Endothelial cell of umbilical vein (primary cell): ENCODE data around the gene SRPK2. TPM values are rescaled to one million over a fixed set of nuclear protein-coding genes. Genes with fewer than 3 reads are reported as not detected.

Experiments used
- BruUV-seq: library from RNA; stranded (reverse); fragments of 400-500 nt; replicated peaks from 2 replicates; lab custom pipeline; 2021; lab: Mats Ljungman, UMichigan
- CTCF ChIA-PET: fragments of 300-600, 350-600 bp; sonication (Branson Sonifier 250); formaldehyde crosslinking; loops from one replicate; lab custom pipeline; 2021; ENCODE audit warnings: antibody characterized with exemption, inconsistent platforms; lab: Charles Lee
- POLR2A ChIA-PET: fragments of 300-600, 350-600 bp; sonication (Branson Sonifier 250); formaldehyde crosslinking; loops from one replicate; lab custom pipeline; 2021; ENCODE audit warnings: antibody characterized with exemption, inconsistent platforms; lab: Charles Lee
- DNase-seq: peaks from one replicate; pipeline ENCODE4 v3.0.0-alpha.2; 2011; ENCODE audit warnings: low read depth, low spot score
- FAIRE-seq: peaks from 2 replicates; lab custom pipeline; 2011; peaks lifted over from hg19 to GRCh38; lab: Jason Lieb, UNC
- H2AFZ ChIP-seq: 2 replicates; pipeline ENCODE4 v1.6.0; 2012; ENCODE audit warnings: low read depth, low read length, control low read depth, inconsistent platforms
- H3K27ac ChIP-seq: 2 replicates; pipeline ENCODE4 v1.5.1; 2011; ENCODE audit warnings: low read depth, mild to moderate bottlenecking, control low read depth, low read length, moderate library complexity; ENCODE audit not compliant: insufficient read depth
- H3K27me3 ChIP-seq, 2 experiments: 2 replicates each; pipeline versions ENCODE4 v1.6.0 to v1.6.1; 2011; ENCODE audit warnings: low read length in 2 of 2, mixed read lengths in 1 of 2; ENCODE audit not compliant: control insufficient read depth in 2 of 2, insufficient read depth in 2 of 2
- H3K36me3 ChIP-seq, 2 experiments: 2 replicates in 1 of 2; 3 replicates in 1 of 2; pipeline ENCODE4 v1.5.1; 2011; ENCODE audit warnings: low read length in 2 of 2, mild to moderate bottlenecking in 1 of 2, moderate library complexity in 1 of 2; ENCODE audit not compliant: control insufficient read depth in 2 of 2, insufficient read depth in 2 of 2; ENCODE audit errors: extremely low read depth in 1 of 2
- H3K4me1 ChIP-seq: 3 replicates; pipeline ENCODE4 v1.5.1; 2011; ENCODE audit warnings: mild to moderate bottlenecking, low read length; ENCODE audit not compliant: control insufficient read depth, insufficient read depth; ENCODE audit errors: extremely low read depth
- H3K4me2 ChIP-seq: 2 replicates; pipeline ENCODE4 v1.6.1; 2011; ENCODE audit warnings: low read length, control low read depth, mixed read lengths; ENCODE audit not compliant: insufficient read depth
- H3K4me3 ChIP-seq, 3 experiments: fragments of 200-600 bp in 1 of 3; sonication (generic), shearing (Covaris generic) in 1 of 3; replicated peaks in 1 of 3; 2 replicates each; pipeline ENCODE4 v1.5.1; 2011 to 2016; ENCODE audit warnings: control low read depth in 3 of 3, low read length in 3 of 3, mild to moderate bottlenecking in 2 of 3, inconsistent platforms in 1 of 3, low read depth in 1 of 3, moderate library complexity in 1 of 3; ENCODE audit not compliant: insufficient read depth in 1 of 3
- H3K79me2 ChIP-seq: 2 replicates; pipeline ENCODE4 v1.6.0; 2012; ENCODE audit warnings: low read length, inconsistent platforms; ENCODE audit not compliant: control insufficient read depth, insufficient read depth
- H3K9ac ChIP-seq: replicated peaks from 2 replicates; pipeline ENCODE3; 2011; ENCODE audit warnings: low read length, control low read depth; ENCODE audit not compliant: insufficient read depth; ENCODE audit errors: extremely low read depth
- H3K9me1 ChIP-seq: replicated peaks from 3 replicates; pipeline ENCODE4 v1.6.0; 2011; ENCODE audit warnings: mild to moderate bottlenecking, low read length; ENCODE audit not compliant: control insufficient read depth, insufficient read depth; ENCODE audit errors: extremely low read depth
- H3K9me3 ChIP-seq: replicated peaks from 2 replicates; pipeline ENCODE4 v1.5.1; 2012; ENCODE audit warnings: low read length, inconsistent platforms; ENCODE audit not compliant: control insufficient read depth, insufficient read depth
- H4K20me1 ChIP-seq: replicated peaks from 2 replicates; pipeline ENCODE3; 2011; ENCODE audit warnings: mild to moderate bottlenecking, low read length; ENCODE audit not compliant: control insufficient read depth, insufficient read depth; ENCODE audit errors: extremely low read depth
- CTCF ChIP-seq, 2 donors: IDR thresholded peaks; 1 replicate in 1 of 2; 2 replicates in 1 of 2; pipeline ENCODE4 v1.5.1; 2011; ENCODE audit warnings: low read length in 2 of 2, mild to moderate bottlenecking in 2 of 2, moderate library complexity in 2 of 2, control low read depth in 1 of 2, inconsistent platforms in 1 of 2, low read depth in 1 of 2; ENCODE audit not compliant: insufficient read depth in 1 of 2; ENCODE audit errors: extremely low read depth in 1 of 2
- EZH2 ChIP-seq: IDR thresholded peaks from 2 replicates; pipeline ENCODE4 v1.6.1; 2012; ENCODE audit warnings: borderline replicate concordance, low read depth, mild to moderate bottlenecking, moderate library complexity, low read length, inconsistent platforms; ENCODE audit not compliant: severe bottlenecking
- GATA2 ChIP-seq: IDR thresholded peaks from 2 replicates; pipeline ENCODE4 v1.7.0; 2011; ENCODE audit warnings: low read depth, mild to moderate bottlenecking, moderate library complexity, mixed read lengths, low read length; ENCODE audit not compliant: insufficient read length, insufficient read depth
- JUN ChIP-seq: IDR thresholded peaks from 2 replicates; pipeline ENCODE4 v1.6.1; 2011; ENCODE audit warnings: borderline replicate concordance, low read depth; ENCODE audit not compliant: insufficient read length, insufficient read depth
- POLR2A ChIP-seq: IDR thresholded peaks from 2 replicates; pipeline ENCODE4 v1.6.1; 2012; ENCODE audit warnings: low read depth, mild to moderate bottlenecking, control low read depth, low read length
- dilution Hi-C: fragments of 300-500 bp; cut with MboI; formaldehyde crosslinking; loops from one replicate; pipeline ENCODE4 v1.15.0; 2019; ENCODE audit warnings: low sequenced_read_pairs; ENCODE audit not compliant: extremely low pct_ligation_motif_present
- intact Hi-C: fragments of 100-400 bp; cut with micrococcal nuclease; formaldehyde crosslinking; loops from one replicate; pipeline ENCODE4 v1.10.0; 2022
- polyA plus RNA-seq, 4 experiments: library from polyadenylated mRNA; depleted of rRNA in 3 of 4; stranded (reverse) in 3 of 4; unstranded in 1 of 4; fragments of >200 nt; gene quantifications; 2 replicates each; pipeline versions ENCODE4 v1.2.1 to v1.2.3, GENCODE V29; 2011 to 2012; ENCODE audit warnings: missing spikeins in 1 of 4
- total RNA-seq: library from RNA; stranded (reverse); gene quantifications from 2 replicates; pipeline ENCODE4 v1.2.3, GENCODE V29; 2021
- TF ChIP-seq, protein P1 (sequence below): IDR thresholded peaks from 2 replicates; pipeline ENCODE4 v1.6.1; 2011; ENCODE audit not compliant: insufficient read depth, insufficient read length

The SRPK2 gene
- total and polyA plus RNA-seq, 2 donors (not counting 3 experiments of a cell fraction or from before 2014, with no cell fraction given): 13.4 to 55.2 TPM

DNA sequence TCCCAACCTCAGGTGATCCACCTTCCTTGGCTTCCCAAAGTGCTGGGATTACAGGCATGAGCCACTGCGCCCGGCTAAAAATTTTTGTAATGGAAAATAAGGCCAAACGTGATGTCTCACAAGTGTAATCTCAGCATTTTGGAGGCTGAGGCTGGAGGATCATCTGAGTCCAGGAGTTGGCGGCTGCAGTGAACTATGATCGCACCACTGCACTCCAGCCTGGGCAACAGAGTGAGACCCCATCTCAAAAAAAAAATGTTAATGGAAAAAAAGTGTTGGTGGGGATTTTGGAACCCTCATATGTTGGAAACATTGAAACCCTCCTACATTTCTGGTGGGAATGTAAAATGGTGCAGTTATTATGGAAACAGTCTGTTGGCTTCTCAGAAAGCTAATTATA lies 2.7 kb upstream of the SRPK2 start:
- dilution Hi-C loops (no loop called here), intact Hi-C loops (no loop called here)
- Histone ChIP-seq H3K9me1 (no peaks in the 10 kb centered on the region), H3K27me3 (no peaks in the 10 kb centered on the region), H3K4me1 (peaks cover 15% of the 10 kb centered on the region), H3K9me3 (no peaks in the 10 kb centered on the region), H3K79me2 (peaks cover 17% of the 10 kb centered on the region), H3K9ac (no peak overlapping the region), H3K4me2 (no peak overlapping the region), H3K36me3 (no peaks in the 10 kb centered on the region), H3K4me3 (no peak overlapping the region), H2AFZ (no peak overlapping the region), H4K20me1 (peaks cover 2% of the 10 kb centered on the region), H3K27ac (no peak overlapping the region)
- DNase-seq (no peak), FAIRE-seq (no peak)
- CTCF ChIA-PET: no interaction called here
- BruUV-seq: no TSS peak
- POLR2A ChIA-PET: no interaction called here
- TF ChIP-seq EZH2 (no peak), JUN (no peak), CTCF (IDR thresholded peaks at IDR 0.05; ENCODE audit: extremely low read depth in 1 of 2, insufficient read depth in 1 of 2, low read depth in 1 of 2, low read length in 2 of 2) (no peak), POLR2A (no peak), GATA2 (no peak)
- TF ChIP-seq, protein P1, sequence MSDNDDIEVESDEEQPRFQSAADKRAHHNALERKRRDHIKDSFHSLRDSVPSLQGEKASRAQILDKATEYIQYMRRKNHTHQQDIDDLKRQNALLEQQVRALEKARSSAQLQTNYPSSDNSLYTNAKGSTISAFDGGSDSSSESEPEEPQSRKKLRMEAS: no peak
